ENCODE measurements around the gene ARSB.

DNA sequence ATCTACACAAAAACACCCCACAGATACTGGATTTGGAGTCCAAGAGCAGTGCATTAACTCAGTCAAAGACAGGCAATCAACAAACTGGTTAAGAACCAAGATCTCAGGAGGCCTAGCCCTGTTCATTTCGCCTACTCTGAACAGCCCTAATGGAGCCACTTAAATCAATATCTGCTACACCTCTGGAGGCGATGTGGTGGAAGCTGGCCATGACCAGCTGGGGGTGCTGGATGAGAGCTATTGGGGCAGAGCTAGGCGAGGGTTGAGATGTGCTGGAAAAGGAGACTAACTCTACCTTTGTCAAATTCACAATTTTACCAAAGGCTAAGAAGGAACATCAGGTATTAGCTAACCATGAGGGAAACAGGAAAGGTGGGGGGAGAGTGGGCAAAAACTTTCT lies 23.3 kb upstream of the ARSB start:
- TF ChIP-seq, protein P1, sequence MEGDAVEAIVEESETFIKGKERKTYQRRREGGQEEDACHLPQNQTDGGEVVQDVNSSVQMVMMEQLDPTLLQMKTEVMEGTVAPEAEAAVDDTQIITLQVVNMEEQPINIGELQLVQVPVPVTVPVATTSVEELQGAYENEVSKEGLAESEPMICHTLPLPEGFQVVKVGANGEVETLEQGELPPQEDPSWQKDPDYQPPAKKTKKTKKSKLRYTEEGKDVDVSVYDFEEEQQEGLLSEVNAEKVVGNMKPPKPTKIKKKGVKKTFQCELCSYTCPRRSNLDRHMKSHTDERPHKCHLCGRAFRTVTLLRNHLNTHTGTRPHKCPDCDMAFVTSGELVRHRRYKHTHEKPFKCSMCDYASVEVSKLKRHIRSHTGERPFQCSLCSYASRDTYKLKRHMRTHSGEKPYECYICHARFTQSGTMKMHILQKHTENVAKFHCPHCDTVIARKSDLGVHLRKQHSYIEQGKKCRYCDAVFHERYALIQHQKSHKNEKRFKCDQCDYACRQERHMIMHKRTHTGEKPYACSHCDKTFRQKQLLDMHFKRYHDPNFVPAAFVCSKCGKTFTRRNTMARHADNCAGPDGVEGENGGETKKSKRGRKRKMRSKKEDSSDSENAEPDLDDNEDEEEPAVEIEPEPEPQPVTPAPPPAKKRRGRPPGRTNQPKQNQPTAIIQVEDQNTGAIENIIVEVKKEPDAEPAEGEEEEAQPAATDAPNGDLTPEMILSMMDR (IDR thresholded peaks at IDR 0.05), result no peak
- TF ChIP-seq POLR2A (IDR thresholded peaks at IDR 0.05), result no peak

Measured in breast epithelium (tissue), 3 donors.